CD4-positive, alpha-beta memory T cell (primary cell): ENCODE results near the gene CACNA2D2. TPM values are rescaled to one million over a fixed set of nuclear protein-coding genes. Genes with fewer than 3 reads are reported as not detected.

Source experiments
- CTCF ChIA-PET: fragments of 350-600 bp; sonication (Branson Sonifier 250); formaldehyde crosslinking; loops from one replicate; lab custom pipeline; 2021; ENCODE audit warnings: inconsistent platforms; ENCODE audit not compliant: partially characterized antibody; lab: Charles Lee
- POLR2A ChIA-PET: fragments of 350-600 bp; sonication (Branson Sonifier 250); formaldehyde crosslinking; loops from one replicate; lab custom pipeline; 2021; ENCODE audit not compliant: partially characterized antibody; lab: Charles Lee
- DNase-seq, 5 donors: peaks; one replicate each; pipeline versions ENCODE4 v3.0.0 to v3.0.0-alpha.2; 2020 to 2022; ENCODE audit warnings: mixed read lengths in 1 of 5
- H3K27ac ChIP-seq: one replicate; pipeline ENCODE4 v1.7.0; 2013; ENCODE audit warnings: low read depth, low read length
- H3K27me3 ChIP-seq: 2 replicates; pipeline ENCODE4 v1.7.0; 2013; ENCODE audit warnings: mild to moderate bottlenecking, low read length, moderate library complexity; ENCODE audit not compliant: insufficient read depth
- H3K36me3 ChIP-seq: 2 replicates; pipeline ENCODE4 v1.7.0; 2013; ENCODE audit warnings: mild to moderate bottlenecking, low read length, moderate library complexity; ENCODE audit not compliant: insufficient read depth
- H3K4me1 ChIP-seq: 2 replicates; pipeline ENCODE4 v1.7.0; 2013; ENCODE audit warnings: mild to moderate bottlenecking, low read length, moderate library complexity; ENCODE audit not compliant: insufficient read depth
- H3K4me3 ChIP-seq, 2 donors: one replicate each; pipeline ENCODE4 v1.7.0; 2013; ENCODE audit warnings: low read length in 2 of 2, mild to moderate bottlenecking in 1 of 2
- H3K9me3 ChIP-seq, 2 donors: one replicate each; pipeline ENCODE4 v1.7.0; 2013; ENCODE audit warnings: low read length in 2 of 2, control low read depth in 1 of 2; ENCODE audit not compliant: control insufficient read depth in 1 of 2
- H3K27ac Mint-ChIP-seq, 7 donors: one replicate each; pipeline ENCODE4 v1.8.0; 2020 to 2021; ENCODE audit warnings: mixed read lengths in 7 of 7, mild to moderate bottlenecking in 6 of 7, inconsistent platforms in 3 of 7, moderate library complexity in 3 of 7
- H3K27me3 Mint-ChIP-seq, 2 donors: one replicate each; pipeline ENCODE4 v1.8.0; 2020 to 2021; ENCODE audit warnings: mixed read lengths in 2 of 2
- H3K36me3 Mint-ChIP-seq, 2 donors: one replicate each; pipeline ENCODE4 v1.8.0; 2020 to 2021; ENCODE audit warnings: mixed read lengths in 2 of 2, inconsistent platforms in 1 of 2, mild to moderate bottlenecking in 1 of 2
- H3K4me1 Mint-ChIP-seq, 4 donors: one replicate each; pipeline ENCODE4 v1.8.0; 2020 to 2021; ENCODE audit warnings: mixed read lengths in 4 of 4, mild to moderate bottlenecking in 1 of 4
- H3K4me3 Mint-ChIP-seq, 8 donors: one replicate each; pipeline ENCODE4 v1.8.0; 2020 to 2021; ENCODE audit warnings: mixed read lengths in 8 of 8, mild to moderate bottlenecking in 7 of 8, moderate library complexity in 6 of 8, inconsistent platforms in 3 of 8
- H3K9me3 Mint-ChIP-seq, 8 donors: one replicate each; pipeline ENCODE4 v1.8.0; 2020 to 2021; ENCODE audit warnings: mixed read lengths in 8 of 8, mild to moderate bottlenecking in 5 of 8, inconsistent platforms in 3 of 8, moderate library complexity in 1 of 8
- intact Hi-C: fragments of 100-400 bp; cut with micrococcal nuclease; formaldehyde crosslinking; loops from one replicate; pipeline ENCODE4 v1.15.1; 2023
- polyA plus RNA-seq, 2 donors: library from polyadenylated mRNA; unstranded; fragments of 300-500 nt; fragmentation: Illumina TruSeq; gene quantifications; one replicate each; pipeline ENCODE4 v1.2.3, GENCODE V29; 2021
- total RNA-seq, 2 experiments: library from RNA; stranded (reverse); gene quantifications; one replicate each; pipeline ENCODE4 v1.2.3, GENCODE V29; 2021

The CACNA2D2 gene
- 1 to 10 TPM; 1.7 to 1.9 TPM for total RNA-seq
- under 1 TPM in 1 of 2 donors, not detected in 1; 0.24 TPM for polyA plus RNA-seq

DNA sequence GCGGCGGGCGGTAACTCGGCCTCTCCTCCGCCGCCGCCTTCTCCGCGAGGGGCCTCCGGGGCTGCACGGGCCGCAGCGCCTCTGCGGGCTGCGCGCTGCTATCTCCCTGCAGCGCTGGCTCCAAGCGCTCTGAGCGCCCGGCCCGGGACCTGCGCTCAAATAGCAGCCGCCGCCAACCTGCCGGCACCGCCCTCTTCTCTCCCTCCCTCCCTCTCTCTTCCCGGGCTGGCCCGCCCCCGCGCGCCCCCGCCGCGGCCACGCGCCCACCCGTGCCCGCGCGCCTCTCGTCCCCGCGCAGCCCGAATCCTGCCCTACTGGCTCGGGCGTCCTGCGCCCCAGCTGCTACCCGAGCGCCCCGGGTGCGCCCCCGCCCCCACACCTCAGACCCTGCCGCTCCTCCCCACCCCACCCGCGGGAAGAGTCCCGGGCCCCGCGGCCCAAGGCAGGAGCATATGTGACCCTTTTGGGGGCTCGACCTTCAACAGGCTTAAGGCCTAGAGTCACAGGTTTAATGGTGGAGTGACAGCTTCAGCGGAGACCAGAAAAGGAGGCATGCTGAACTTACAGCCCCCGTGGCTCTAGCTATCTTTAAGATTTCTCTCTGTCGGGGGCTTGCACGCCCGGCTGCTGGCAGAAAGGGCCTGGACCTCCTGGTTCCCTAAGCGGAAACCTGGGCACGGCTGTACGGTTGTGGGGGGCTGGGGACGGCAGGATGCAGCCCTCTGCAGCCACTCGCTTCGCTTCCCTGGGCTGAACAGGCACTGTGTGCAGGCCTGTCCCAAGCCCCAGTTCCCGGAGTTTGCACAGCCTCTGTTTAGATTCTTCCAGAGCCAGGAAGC, at the start of gene CACNA2D2:
Gene CACNA2D2, minus strand, starts transcription at position 131 of the 839 bp plus-strand sequence. CDS start 211 bp downstream, outside the sequence.
- H3K9me3 Mint-ChIP-seq: no peaks in the 10 kb centered on the region
- H3K36me3 Mint-ChIP-seq: no peaks in the 10 kb centered on the region
- peaks cover 2 to 18% (median 9%) of the 10 kb centered on the region in 4 donors for H3K4me1 Mint-ChIP-seq
- ChIA-PET POLR2A (interaction anchor here (1.1 to 1.2 kb wide), 2 partner anchors 15 to 153 kb away, joined by 3 to 4 read pairs; partner anchors contain the start of genes CYB561D2 and NPRL2), CTCF (interaction anchor here (1.0 kb wide), 1 partner anchor 15 kb away, joined by 3 read pairs; no protein-coding TSS in a partner anchor)
- peak within 1 kb of the TSS in 1 of 2 donors; percentile 32 for H3K4me3 ChIP-seq
- peak; percentile 70 to 76 (median 71) for DNase-seq
- intact Hi-C loops: loop anchor here (10.0 kb wide), 1 partner anchor 49 kb away; no protein-coding TSS in a partner anchor
- no peaks in the 10 kb centered on the region for H3K36me3 ChIP-seq
- H3K27ac Mint-ChIP-seq: peak within 1 kb of the TSS in 1 of 7 donors; percentile 54
- no peaks in the 10 kb centered on the region for H3K9me3 ChIP-seq
- no peak within 1 kb of the TSS for H3K27ac ChIP-seq
- H3K27me3 Mint-ChIP-seq: peaks cover 6 to 13% of the 10 kb centered on the region in 2 donors
- H3K4me1 ChIP-seq: peaks cover 9% of the 10 kb centered on the region
- no peaks in the 10 kb centered on the region for H3K27me3 ChIP-seq
- peak within 1 kb of the TSS; percentile 69 to 85 (median 74) for H3K4me3 Mint-ChIP-seq

DNA sequence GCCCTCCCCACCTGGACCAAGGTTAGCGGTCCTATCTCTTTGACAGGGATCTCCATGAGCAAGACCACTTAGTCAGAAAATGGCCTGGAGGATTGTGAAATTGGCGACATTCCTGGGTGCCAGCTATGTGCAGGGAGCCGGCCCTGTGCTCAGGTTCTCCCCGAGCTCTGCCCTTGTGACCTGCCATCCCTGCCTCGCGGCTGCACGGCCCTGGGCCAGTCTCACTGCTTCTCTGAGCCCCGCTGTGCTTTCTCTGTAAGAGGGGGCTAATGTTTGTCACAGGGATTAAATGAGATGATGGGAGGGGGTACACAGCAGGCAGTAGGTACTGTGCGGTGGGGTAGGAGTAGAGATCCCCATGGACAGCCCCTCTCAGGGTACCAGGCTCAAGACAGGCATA, 49.2 kb upstream of the CACNA2D2 start:
- CTCF ChIA-PET: interaction anchor here (0.9 to 2.8 kb wide), 3 partner anchors 9 to 63 kb away, joined by 3 to 12 read pairs (median 3); partner anchors contain the start of genes C3orf18 and HEMK1

DNA sequence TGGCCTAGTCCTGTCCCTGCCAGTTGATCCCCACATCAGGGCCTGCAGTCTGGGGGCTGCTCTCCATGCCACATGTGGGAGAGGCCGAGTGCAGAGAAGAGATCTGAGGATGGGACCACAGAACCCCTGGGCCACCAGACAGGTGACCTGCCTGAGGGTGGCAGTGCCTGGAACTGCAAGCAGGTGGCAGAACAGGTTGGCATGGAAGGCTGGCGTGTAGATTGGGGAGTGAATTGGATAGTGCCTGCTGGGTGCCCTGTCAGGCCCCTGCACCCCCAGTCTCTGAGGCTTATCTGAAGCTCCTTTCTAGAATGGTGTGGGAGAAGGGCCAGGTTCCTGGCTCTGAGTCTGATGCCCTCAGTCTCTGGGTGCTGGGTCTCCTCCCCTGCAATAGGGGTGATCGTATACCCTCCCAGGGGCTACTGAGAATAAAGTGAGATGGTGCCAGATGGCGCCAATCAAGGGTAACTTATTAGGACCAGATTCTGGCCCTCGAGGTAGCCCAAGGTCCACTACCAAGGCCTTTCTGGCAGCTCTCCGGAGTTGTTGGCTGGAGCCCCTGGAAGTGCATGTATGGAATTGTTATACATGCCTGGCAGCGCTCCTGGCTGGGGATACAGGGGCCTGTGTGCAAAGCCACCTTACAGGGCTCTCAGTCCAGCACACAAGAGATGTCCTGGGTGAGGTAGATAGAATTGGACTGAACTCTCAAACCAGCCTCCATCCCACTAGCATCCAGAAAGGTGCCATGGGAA, 48.4 kb upstream of the CACNA2D2 start:
- Mint-ChIP-seq H3K9me3 (peaks cover 0 to 2% (median 0%) of the 10 kb centered on the region in 8 donors), H3K27me3 (no peaks in the 10 kb centered on the region), H3K4me1 (no peaks in the 10 kb centered on the region), H3K4me3 (no peak overlapping the region), H3K36me3 (no peaks in the 10 kb centered on the region), H3K27ac (peak overlapping the region in 1 of 7 donors; percentile 25)
- Histone ChIP-seq H3K9me3 (no peaks in the 10 kb centered on the region), H3K4me3 (no peak overlapping the region), H3K27me3 (no peaks in the 10 kb centered on the region), H3K36me3 (no peaks in the 10 kb centered on the region), H3K27ac (no peak overlapping the region), H3K4me1 (no peaks in the 10 kb centered on the region)
- CTCF ChIA-PET: interaction anchor here (0.6 to 4.1 kb wide), 8 partner anchors 9 to 203 kb away, joined by 3 to 22 read pairs (median 6); partner anchors contain the start of genes C3orf18, CYB561D2, HEMK1 and NPRL2
- no peak for DNase-seq
- intact Hi-C loops: no loop called here
- POLR2A ChIA-PET: interaction anchor here (1.1 kb wide), 1 partner anchor 201 kb away, joined by 3 read pairs; the partner anchor contains the start of genes CYB561D2 and NPRL2

More for the DNA sequence above, 49.2 kb upstream of the CACNA2D2 start:
- DNase-seq: no peak
- Mint-ChIP-seq H3K4me1 (no peaks in the 10 kb centered on the region), H3K36me3 (no peaks in the 10 kb centered on the region), H3K27me3 (no peaks in the 10 kb centered on the region), H3K4me3 (no peak overlapping the region), H3K27ac (no peak overlapping the region), H3K9me3 (peaks cover 0 to 2% (median 0%) of the 10 kb centered on the region in 8 donors)
- H3K27ac ChIP-seq: no peak overlapping the region
- H3K36me3 ChIP-seq: no peaks in the 10 kb centered on the region
- intact Hi-C loops: no loop called here
- H3K9me3 ChIP-seq: no peaks in the 10 kb centered on the region
- H3K4me3 ChIP-seq: no peak overlapping the region
- H3K27me3 ChIP-seq: no peaks in the 10 kb centered on the region
- no peaks in the 10 kb centered on the region for H3K4me1 ChIP-seq
- POLR2A ChIA-PET: no interaction called here

DNA sequence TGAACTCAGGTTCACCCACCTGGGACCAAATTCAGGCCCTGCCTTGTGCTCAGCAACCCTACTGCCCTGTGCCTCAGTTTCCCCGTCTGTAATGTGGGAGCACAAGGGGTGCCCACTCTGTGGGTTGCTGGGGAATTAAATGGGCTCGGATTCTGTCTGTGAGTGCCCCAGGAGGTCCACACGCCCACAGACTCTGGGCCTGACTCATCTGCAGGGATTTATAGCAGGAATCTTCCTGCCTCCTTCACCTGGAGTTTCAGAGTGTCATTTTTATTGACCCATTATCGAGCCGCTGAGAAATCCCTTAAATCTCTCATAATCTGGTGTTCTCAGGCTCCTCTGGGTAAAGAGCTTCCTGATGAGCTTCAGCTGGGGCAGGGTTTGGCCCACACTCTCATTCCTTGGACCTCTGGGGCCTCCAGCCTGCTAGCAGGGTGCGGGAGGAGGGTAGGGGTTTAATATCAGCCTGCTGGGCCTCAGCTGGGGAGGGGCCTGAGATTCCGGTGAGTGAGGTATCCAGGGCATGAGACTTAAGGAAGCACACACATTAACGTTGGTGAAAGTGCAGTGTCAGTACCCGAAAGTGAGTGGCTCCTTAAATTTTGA, 47.7 kb upstream of the CACNA2D2 start:
- Mint-ChIP-seq H3K9me3 (peaks cover 0 to 2% (median 0%) of the 10 kb centered on the region in 8 donors), H3K27ac (no peak overlapping the region), H3K36me3 (no peaks in the 10 kb centered on the region), H3K27me3 (no peaks in the 10 kb centered on the region), H3K4me3 (no peak overlapping the region), H3K4me1 (no peaks in the 10 kb centered on the region)
- no peak for DNase-seq
- Histone ChIP-seq H3K4me1 (no peaks in the 10 kb centered on the region), H3K4me3 (no peak overlapping the region), H3K9me3 (no peaks in the 10 kb centered on the region), H3K36me3 (no peaks in the 10 kb centered on the region), H3K27ac (no peak overlapping the region), H3K27me3 (no peaks in the 10 kb centered on the region)
- ChIA-PET CTCF (interaction anchor here (0.6 to 4.1 kb wide), 9 partner anchors 8 to 292 kb away, joined by 3 to 22 read pairs (median 5); partner anchors contain the start of genes C3orf18, CYB561D2, HEMK1 and NPRL2), POLR2A (interaction anchor here (1.1 kb wide), 1 partner anchor 201 kb away, joined by 3 read pairs; the partner anchor contains the start of genes CYB561D2 and NPRL2)
- intact Hi-C loops: no loop called here

DNA sequence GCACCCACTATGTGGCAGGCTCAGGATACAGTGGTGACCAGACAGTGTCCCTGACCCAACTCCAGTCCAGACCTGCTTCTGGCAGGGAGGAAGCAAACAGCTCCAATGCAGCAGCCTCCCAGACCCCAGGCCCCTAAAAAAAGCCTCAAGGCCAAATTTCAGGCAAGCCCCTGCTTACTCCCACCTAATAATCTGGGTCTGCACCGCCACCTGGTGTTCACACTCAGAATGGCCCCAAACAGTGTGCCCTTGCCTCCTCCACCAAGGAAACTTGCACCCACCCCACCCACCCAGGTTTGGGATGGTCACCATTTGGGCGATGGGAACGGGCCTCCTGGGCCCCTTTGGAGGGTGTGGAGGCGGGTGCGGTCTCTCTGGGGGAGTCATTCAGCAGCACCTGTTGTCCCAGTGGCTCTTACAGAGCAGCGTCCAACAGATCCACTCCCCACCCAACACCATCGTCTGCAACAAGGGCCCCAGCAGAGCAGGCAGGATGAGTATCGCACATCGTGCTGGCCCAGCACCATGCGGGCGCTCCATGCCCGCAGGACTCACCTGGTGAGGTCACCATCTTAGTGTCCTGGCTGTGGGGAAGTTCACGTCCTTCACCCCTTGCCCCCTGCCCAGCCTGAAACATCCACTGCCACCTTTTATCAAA, 46.8 kb upstream of the CACNA2D2 start:
- no peaks in the 10 kb centered on the region for H3K27me3 Mint-ChIP-seq
- Histone ChIP-seq H3K4me3 (no peak overlapping the region), H3K27me3 (no peaks in the 10 kb centered on the region), H3K9me3 (no peaks in the 10 kb centered on the region), H3K27ac (no peak overlapping the region), H3K36me3 (no peaks in the 10 kb centered on the region), H3K4me1 (no peaks in the 10 kb centered on the region)
- no peak overlapping the region for H3K4me3 Mint-ChIP-seq
- peak; percentile 38 to 62 (median 45) for DNase-seq
- ChIA-PET POLR2A (no interaction called here), CTCF (interaction anchor here (0.8 to 4.1 kb wide), 20 partner anchors 7 to 291 kb away, joined by 3 to 22 read pairs (median 4); partner anchors contain the start of genes C3orf18, CYB561D2, HEMK1 and NPRL2)
- no peak overlapping the region for H3K27ac Mint-ChIP-seq
- no peaks in the 10 kb centered on the region for H3K4me1 Mint-ChIP-seq
- no peaks in the 10 kb centered on the region for H3K36me3 Mint-ChIP-seq
- intact Hi-C loops: no loop called here
- peaks cover 0 to 2% (median 0%) of the 10 kb centered on the region in 8 donors for H3K9me3 Mint-ChIP-seq

DNA sequence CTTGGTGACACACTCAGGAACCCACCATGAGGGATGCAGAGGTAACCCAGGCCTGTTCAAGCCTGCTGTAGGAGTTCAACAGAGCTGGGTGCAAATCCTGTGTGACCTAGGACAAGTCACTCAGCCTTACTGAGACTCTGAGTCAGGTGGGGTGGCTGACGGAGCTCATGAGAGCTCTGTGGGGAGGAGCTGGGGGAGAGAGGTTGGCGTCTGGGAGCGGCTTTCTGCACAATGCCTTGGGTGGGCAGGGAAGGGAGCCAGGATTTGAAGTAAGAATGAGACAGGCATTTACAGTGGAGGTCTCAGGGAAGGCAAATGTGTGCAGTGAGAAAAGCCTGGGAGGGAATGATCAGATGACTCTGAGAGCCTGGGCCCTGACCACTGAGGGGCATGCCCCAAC, 45.8 kb upstream of the CACNA2D2 start:
- Histone ChIP-seq H3K36me3 (no peaks in the 10 kb centered on the region), H3K9me3 (no peaks in the 10 kb centered on the region), H3K4me1 (no peaks in the 10 kb centered on the region), H3K4me3 (no peak overlapping the region), H3K27ac (no peak overlapping the region), H3K27me3 (no peaks in the 10 kb centered on the region)
- CTCF ChIA-PET: interaction anchor here (0.9 to 4.1 kb wide), 17 partner anchors 9 to 212 kb away, joined by 3 to 22 read pairs (median 4); partner anchors contain the start of genes CYB561D2, NPRL2 and RASSF1
- H3K27me3 Mint-ChIP-seq: no peaks in the 10 kb centered on the region
- no peaks in the 10 kb centered on the region for H3K36me3 Mint-ChIP-seq
- H3K9me3 Mint-ChIP-seq: peaks cover 0 to 2% (median 0%) of the 10 kb centered on the region in 8 donors
- intact Hi-C loops: no loop called here
- POLR2A ChIA-PET: no interaction called here
- no peak overlapping the region for H3K4me3 Mint-ChIP-seq
- no peak overlapping the region for H3K27ac Mint-ChIP-seq
- no peaks in the 10 kb centered on the region for H3K4me1 Mint-ChIP-seq
- no peak for DNase-seq
